Left renal pelvis (tissue), 4 donors: Measurements from ENCODE around the gene RCE1. TPM values are rescaled to one million over a fixed set of nuclear protein-coding genes. Genes with fewer than 3 reads are reported as not detected.
"Not testable (repeated sequence)": the region's sequence is repeated elsewhere in the genome, so short reads cannot be mapped to it uniquely, and the experiment has no call there.

Experiments used
- DNase-seq, 4 donors: peaks; one replicate each; pipeline ENCODE4 v3.0.0-alpha.2; 2013; ENCODE audit warnings: low read depth in 4 of 4, low spot score in 3 of 4
- polyA plus RNA-seq, 4 donors: library from polyadenylated mRNA; unstranded; fragments of 120-200 nt; gene quantifications; one replicate each; pipeline ENCODE4 v1.2.1, GENCODE V29; 2013; ENCODE audit not compliant: insufficient read length in 4 of 4

The RCE1 gene, protein sequence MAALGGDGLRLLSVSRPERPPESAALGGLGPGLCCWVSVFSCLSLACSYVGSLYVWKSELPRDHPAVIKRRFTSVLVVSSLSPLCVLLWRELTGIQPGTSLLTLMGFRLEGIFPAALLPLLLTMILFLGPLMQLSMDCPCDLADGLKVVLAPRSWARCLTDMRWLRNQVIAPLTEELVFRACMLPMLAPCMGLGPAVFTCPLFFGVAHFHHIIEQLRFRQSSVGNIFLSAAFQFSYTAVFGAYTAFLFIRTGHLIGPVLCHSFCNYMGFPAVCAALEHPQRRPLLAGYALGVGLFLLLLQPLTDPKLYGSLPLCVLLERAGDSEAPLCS
- polyA plus RNA-seq = 10 to 100 TPM; 18.9 to 36.5 (median 21.2) TPM

DNA sequence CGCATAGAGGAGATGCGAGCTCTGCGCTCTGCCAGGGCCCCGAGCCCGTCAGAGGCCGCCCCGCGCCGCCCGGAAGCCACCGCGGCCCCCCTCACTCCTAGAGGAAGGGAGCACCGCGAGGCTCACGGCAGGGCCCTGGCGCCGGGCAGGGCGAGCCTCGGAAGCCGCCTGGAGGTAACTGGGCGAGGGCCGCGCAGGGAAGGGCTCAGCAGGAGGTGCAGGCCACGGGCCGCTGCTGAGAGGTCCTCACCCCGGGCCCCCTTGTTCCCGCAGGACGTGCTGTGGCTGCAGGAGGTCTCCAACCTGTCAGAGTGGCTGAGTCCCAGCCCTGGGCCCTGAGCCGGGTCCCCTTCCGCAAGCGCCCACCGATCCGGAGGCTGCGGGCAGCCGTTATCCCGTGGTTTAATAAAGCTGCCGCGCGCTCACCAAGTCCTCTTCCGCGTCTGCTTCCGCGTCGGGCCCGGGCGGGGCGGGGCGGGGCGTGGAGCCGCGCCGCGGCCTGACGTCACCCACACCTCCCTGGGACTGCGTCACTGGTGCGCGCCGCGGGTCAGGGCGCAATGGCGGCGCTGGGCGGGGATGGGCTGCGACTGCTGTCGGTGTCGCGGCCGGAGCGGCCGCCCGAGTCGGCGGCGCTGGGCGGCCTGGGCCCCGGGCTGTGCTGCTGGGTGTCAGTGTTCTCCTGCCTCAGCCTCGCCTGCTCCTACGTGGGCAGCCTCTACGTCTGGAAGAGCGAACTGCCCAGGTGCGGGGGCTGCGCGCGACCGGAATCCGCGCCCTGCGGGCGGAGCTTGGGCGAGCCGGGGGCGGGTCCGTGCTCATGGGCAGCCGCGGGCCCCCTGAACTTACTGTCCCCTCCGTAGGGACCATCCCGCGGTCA, at the start of gene RCE1:
RCE1 (plus strand) TSS at position 546 of the 880 bp plus-strand sequence; CDS start at position 561, 15 bp downstream.
- peak in 3 of 4 donors; percentile 77 to 81 (median 79) for DNase-seq

DNA sequence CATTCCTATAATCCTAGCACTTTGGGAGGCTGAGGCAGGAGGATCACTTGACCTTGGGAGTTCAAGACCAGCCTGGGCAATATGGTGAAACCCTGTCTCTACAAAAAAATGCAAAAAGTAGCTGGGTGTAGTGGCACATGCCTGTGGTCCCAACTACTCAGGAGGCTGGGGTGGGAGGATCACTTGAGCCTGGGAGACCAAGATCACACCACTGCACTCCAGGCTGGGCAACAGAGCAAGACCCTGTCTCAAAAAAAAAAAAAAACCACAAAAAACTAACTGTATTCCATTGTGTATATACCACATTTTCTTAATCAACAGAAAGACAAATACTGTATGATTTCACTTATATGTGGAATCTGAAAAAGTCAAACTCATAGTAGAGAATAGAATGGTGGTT, 43.4 kb upstream of the RCE1 start:
- DNase-seq = not testable (repeated sequence)

GRCh38 chr11:66800720-66801428, 42.4 kb upstream of the RCE1 start:
- DNase-seq = no peak

DNA sequence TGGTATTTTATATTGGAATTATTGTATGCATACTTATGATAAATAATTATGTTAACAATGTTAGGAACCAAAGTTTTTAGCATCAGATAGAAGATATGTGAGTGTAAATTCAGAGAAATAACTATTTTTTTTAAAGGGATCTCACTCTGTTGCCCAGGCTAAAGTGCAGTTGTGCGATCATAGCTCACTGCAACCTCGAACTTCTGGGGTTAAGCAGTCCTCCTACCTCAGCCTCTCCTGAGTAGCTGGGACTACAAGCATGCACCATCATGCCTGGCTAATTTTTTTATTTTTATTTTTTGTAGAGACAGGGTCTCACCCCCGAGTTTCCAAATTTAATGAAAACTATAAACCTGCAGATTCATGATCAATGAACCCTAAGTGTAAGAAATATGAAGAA, 33.6 kb upstream of the RCE1 start:
- no peak for DNase-seq

- no peak for DNase-seq
Observed at GRCh38 chr11:66810576-66811185, 32.6 kb upstream of the RCE1 start.

DNA sequence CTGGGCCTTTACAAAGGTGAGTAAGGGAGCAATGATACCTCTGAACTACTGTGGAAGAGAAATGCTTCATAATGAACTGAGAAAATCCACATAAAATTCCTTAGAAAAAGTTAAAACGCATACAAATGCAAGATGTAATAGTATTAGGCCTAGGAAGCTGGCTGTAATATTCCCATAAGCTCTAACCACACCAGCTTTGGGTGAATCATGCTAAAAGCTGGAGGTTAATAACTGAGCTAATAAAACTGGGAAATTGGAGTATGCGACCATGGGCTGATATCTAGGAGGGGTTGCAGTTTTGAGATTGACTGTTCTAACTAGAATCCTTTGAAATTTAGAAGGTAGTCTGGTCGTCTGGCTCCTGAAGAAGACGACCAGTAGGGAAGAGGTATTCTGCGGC, 28.6 kb upstream of the RCE1 start:
- DNase-seq = no peak

DNA sequence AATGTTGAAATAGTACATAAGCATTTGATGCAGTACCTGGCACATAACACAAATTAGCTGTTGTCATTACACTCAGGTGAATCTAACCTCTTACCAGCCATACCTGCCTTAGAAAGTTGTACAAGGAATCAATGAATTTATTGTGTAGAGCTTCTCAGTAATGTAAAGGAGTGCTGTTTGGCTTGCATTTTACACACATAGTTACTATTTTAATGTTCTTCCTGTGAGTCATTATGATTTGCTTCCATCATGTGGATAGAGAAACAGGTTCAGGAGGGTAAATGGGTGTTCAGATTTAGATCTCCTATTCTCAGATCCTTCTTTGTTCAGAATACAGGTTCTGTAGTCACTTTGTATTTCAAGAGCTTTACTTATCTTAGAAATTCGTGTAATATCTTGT, 27.6 kb upstream of the RCE1 start:
- DNase-seq = no peak

GRCh38 chr11:66818231-66818955, 24.8 kb upstream of the RCE1 start:
- no peak for DNase-seq

DNA sequence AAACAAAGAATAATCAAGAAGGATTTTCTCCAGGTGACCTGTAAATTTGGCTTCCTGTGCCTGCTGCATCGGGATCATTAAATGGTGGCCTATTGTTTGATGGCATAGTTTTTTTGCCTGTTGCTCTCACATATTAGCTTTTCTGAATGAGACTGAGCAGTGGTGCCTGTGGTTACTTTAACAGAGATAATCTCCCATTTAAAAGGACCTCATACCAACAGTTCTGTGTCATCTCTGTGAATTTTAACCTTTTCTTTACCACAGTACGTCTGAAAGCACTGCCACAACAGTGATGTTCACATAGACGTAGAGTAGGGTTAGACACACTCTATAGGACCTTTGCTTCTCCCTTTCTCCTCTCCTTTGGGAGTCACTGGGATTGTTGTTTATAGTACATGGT, 22.9 kb upstream of the RCE1 start:
- DNase-seq = no peak

- DNase-seq = no peak
Observed at GRCh38 chr11:66820901-66821300, 22.3 kb upstream of the RCE1 start.

- DNase-seq = no peak
Observed at GRCh38 chr11:66823700-66824099, 19.5 kb upstream of the RCE1 start.

GRCh38 chr11:66824573-66824972, 18.7 kb upstream of the RCE1 start:
- DNase-seq = not testable (repeated sequence)

DNA sequence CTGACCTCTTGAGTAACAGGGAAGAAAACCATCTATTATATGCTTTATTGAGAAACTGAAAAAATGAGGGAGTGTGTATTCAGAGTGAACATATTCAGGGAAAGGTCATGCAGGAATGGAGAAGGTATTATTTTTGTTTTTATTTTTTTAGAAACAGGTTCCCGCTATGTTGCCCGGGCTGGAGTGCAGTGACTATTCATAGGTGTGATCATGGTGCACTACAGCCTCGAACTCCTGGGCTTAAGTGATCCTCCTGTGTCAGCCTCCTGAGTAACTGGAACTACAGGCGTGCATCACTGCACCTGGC, 8.7 kb upstream of the RCE1 start:
- DNase-seq = no peak

- DNase-seq = no peak
Observed at GRCh38 chr11:66834943-66835342, 8.3 kb upstream of the RCE1 start.

- DNase-seq = no peak
Observed at GRCh38 chr11:66835768-66836405, 7.4 kb upstream of the RCE1 start.

GRCh38 chr11:66840317-66841091, 2.7 kb upstream of the RCE1 start:
- no peak for DNase-seq

GRCh38 chr11:66841861-66842260, 1.4 kb upstream of the RCE1 start:
- DNase-seq = no peak

DNA sequence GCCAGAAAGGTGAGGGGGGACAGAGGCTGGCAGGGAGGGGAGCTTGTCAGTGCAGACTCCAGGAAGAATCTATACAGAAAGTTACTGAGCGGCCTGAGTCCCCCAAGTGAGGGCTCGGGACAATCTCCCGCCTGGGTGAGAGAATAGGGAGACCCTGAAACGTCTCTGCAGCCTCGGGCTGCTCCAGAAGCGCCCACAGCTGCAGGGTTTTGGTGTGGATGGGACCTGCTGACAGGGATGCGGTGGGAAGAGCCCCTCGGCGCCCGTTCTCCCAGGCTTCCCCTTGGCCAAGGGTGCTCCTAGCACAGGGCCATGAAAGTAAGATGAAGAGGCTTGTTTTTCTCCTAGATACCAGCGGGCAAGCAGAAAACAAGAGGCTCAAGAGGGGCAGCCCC, 743 bp upstream of the RCE1 start:
- DNase-seq = no peak
